GM12891 (cell line): ENCODE results near the gene SLC9C1.
A peak's percentile ranks its signal among the peaks of the same experiment; 100 is the strongest.

ENCODE experiments used
- POLR2A ChIP-seq: IDR thresholded peaks from 2 replicates; pipeline ENCODE4 v1.6.1; 2011; ENCODE audit warnings: low read depth, low read length, control low read depth
- POLR2AphosphoS5 ChIP-seq: IDR thresholded peaks from 2 replicates; pipeline ENCODE4 v1.6.1; 2011; ENCODE audit warnings: low read depth, low read length, control low read depth
- POU2F2 ChIP-seq: IDR thresholded peaks from 2 replicates; pipeline ENCODE4 v1.6.1; 2011; ENCODE audit warnings: low read depth, mild to moderate bottlenecking, control low read depth, low read length, moderate library complexity
- SPI1 ChIP-seq: IDR thresholded peaks from 2 replicates; pipeline ENCODE4 v1.6.1; 2011; ENCODE audit warnings: low read depth, low read length, control low read depth
- TAF1 ChIP-seq: IDR thresholded peaks from 2 replicates; pipeline ENCODE4 v1.6.1; 2011; ENCODE audit warnings: low read depth, low read length, control low read depth

GRCh38 chr3:112123548-112123947, 170.5 kb downstream of the SLC9C1 start:
- no peak for TF ChIP-seq POLR2AphosphoS5
- no peak for TF ChIP-seq POLR2A
- TF ChIP-seq SPI1: peak; percentile 85
- TF ChIP-seq TAF1: no peak
- no peak for TF ChIP-seq POU2F2
